HT1080 (cell line): Measurements from ENCODE around the gene FBXL14. TPM values are rescaled to one million over a fixed set of nuclear protein-coding genes. Genes with fewer than 3 reads are reported as not detected.
A peak's percentile ranks its signal among the peaks of the same experiment; 100 is the strongest.
"Not testable (repeated sequence)": the region's sequence is repeated elsewhere in the genome, so short reads cannot be mapped to it uniquely, and the experiment has no call there.

Experiments
- DNase-seq: peaks from one replicate; pipeline ENCODE4 v3.0.0-alpha.2; 2015; ENCODE audit warnings: low read depth
- total RNA-seq: library from RNA; depleted of rRNA; stranded (reverse); fragments of >200 nt; shearing (Covaris generic); gene quantifications from 2 replicates; pipeline ENCODE4 v1.2.3, GENCODE V29; 2014

The FBXL14 gene
- total RNA-seq, 1 experiment from 2014 or later, result 30.2 TPM

GRCh38 chr12:1620092-1620491 lies 25.7 kb upstream of the FBXL14 start:
- DNase-seq, result no peak

GRCh38 chr12:1619587-1619986 lies 25.2 kb upstream of the FBXL14 start:
- peak; percentile 46 for DNase-seq

- DNase-seq, result no peak
Measured at GRCh38 chr12:1619159-1619558, 24.8 kb upstream of the FBXL14 start.

GRCh38 chr12:1618489-1618888 lies 24.1 kb upstream of the FBXL14 start:
- no peak for DNase-seq

DNA sequence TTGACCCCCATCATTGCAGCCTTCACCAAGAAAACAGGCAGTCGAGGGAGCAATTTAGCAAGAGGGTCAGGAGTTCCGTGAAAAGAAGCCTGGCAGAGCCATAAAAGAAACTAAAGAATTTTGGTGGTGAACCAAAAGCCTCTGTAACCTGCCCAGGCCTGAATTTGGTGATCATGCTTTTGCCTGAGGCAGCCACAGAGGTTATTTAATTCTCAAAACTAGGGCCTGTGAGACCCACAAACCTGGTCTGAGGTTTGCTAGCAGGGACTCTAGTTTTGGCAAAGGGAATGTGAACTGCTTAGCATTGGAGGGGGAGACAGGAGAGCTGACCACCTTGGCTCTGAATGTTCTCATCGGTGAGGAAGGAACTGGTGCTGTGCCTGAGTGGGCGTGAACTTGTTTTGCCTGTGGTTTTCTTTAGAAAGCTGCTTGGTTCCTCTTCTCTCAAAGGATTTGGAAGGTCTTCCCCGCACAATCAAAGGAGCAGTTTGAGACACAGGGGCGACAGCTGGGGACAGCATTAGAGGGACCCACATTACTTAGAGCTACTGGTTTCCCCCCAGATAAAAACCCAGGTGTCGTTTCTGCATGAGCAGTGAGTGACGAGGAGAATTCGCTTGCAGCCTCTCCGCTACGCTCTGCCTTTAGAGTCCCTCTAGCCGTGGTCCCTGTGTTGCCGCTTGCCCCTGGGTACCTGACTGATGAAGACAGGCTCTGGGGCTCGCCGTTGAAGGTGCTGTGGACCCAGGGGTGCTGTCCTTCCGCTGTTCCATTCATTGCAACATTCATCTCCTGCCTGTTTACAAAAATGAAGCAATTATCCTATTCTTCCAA lies 22.1 kb upstream of the FBXL14 start:
- DNase-seq, result no peak

GRCh38 chr12:1614360-1614759 lies 20.0 kb upstream of the FBXL14 start:
- DNase-seq, result no peak

DNA sequence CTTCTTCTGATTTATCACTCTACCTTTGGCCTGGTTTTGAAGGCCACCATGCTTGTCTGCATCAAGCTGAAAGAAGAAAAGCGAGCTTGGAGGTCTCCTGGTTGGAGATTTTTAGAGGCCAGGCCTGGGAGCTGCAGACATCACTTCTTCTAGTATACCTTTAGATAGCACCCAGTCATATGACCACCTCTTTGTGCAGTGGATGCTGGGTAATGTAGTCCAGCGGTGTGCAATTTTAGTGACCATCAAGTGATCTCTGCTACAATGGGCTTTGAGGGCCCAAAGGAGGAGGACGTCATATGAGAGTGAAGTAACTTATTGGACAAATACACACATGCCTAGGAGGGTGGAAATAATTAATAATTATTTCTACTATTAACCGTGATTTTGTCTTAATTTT lies 19.5 kb upstream of the FBXL14 start:
- no peak for DNase-seq

GRCh38 chr12:1611803-1612572 lies 17.6 kb upstream of the FBXL14 start:
- peak; percentile 91 for DNase-seq

DNA sequence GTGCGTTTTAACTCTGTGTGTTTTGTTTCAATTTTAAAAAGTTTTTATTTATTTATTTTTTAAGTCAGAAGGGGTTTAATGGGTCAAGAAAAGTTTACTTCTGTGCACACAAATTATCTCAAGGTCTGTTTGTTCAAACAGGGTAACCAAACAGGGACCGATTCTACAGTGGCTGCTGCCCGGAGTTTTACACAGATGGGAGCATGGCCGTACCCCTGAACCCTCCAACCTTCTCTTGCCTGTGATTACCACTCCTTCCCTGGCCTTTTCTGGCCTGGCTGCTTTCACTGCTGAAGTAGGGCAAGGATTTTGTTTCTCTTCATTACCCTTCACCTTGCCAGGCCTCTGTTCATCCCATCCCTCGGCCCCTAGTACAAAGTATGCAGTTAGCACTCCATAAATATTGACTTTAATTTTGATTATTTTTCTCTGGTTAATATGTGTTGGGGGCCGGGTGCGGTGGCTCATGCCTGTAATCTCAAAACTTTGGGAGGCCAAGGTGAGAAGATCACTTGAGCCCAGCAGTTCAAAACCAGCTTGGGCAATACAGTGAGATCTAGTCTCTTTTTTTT lies 15.8 kb upstream of the FBXL14 start:
- no peak for DNase-seq

- DNase-seq, result no peak
Measured at GRCh38 chr12:1608713-1609119, 14.3 kb upstream of the FBXL14 start.

DNA sequence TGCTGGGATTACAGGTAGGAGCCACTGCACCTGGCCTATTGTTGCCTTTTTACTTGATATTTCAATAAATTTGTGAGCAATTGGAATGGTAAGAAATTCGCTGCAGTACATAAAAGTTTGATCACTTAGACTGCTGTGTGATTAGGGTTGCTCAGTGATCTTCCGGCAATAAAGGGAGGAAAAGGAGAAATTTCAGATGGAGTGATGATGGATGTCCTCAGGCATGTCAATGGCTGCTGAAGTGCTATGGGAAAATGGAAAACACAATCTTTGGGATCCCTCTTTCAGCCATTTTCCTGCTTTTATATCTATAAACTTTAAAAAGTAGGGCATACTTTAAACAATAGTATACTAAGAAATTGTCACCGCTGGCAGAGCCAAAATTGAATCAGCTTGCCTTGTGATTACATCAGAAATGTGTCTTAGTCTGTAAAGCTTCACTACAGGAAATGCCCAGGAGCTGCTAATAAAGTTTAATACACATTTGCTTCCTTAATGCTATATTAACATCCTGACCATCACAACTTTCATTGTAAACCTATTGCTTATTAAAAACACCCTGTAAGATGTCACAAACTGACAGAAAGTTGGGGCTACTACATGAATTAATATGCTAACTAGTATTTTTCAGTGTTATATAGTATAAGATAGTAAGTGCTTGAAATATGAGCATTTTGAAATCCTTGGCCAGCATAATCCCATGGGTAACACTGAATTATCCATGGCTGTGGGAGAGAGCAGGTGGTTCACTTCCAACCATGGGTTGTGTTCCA lies 13.7 kb upstream of the FBXL14 start:
- DNase-seq, result no peak

- peak; percentile 77 for DNase-seq
Measured at GRCh38 chr12:1606021-1606622, 11.7 kb upstream of the FBXL14 start.

DNA sequence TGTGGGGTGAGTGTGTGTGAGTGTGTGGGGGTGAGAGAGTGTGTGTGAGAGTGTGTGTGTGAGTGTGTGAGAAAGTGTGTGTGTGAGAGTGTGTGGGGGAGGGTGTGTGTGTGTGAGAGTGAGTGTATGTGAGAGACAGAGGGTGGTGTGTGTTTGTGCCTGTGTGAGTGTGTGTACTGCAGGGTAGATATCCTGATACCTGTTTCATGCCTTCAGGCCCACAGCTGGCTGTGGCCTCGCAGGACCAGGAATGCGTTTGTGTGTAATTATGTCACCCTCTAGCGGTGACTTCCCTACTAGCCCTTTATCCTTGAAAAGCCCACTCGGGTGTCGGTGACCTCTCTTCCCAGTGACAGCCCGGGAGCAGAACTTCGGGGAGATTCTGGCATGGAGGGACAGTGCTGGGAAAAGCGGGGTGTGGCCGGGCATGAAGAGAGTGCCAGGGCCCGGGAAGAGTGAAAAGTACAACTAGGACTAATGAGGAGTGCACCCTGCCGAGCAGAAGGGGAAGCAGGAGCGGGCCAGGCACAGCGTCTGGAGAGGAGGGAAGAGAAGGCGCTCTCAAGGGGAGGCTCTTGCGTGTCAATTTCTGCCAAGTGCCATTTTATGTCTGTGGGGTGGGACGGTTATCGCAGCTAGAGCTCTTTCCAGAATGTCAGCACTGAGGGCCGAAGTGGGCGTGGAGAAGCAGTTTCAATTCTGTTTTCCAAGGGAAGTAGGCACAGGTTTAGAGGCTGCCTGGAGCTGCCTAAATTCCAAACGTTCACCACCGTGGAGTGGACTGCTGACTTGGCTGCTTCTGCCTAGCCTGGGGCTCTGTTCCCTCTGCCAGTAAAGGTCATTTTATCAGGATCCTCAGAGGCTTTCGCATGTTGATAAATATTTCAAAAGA lies 11.0 kb upstream of the FBXL14 start:
- DNase-seq, result peak; percentile 78

DNA sequence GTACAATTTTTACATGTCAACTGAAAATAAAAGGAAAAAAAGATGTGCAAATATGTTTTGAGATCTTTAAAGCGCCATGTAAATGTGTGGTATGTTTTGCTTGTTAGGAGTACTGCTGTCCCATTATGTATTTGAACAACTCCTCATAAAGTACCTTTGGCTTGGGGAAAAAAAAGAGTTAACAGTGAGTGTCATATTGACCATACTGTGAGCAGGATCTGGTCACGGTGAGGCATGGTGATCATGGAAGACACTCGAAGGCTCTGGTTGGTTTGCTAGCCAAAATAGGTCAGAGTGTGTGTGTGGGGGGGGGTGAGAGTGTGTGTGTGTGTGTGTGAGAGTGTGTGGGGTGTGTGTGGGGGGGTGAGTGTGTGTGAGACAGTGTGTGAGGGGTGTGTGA lies 10.1 kb upstream of the FBXL14 start:
- no peak for DNase-seq

- DNase-seq, result no peak
Measured at GRCh38 chr12:1603269-1603993, 9.1 kb upstream of the FBXL14 start.

DNA sequence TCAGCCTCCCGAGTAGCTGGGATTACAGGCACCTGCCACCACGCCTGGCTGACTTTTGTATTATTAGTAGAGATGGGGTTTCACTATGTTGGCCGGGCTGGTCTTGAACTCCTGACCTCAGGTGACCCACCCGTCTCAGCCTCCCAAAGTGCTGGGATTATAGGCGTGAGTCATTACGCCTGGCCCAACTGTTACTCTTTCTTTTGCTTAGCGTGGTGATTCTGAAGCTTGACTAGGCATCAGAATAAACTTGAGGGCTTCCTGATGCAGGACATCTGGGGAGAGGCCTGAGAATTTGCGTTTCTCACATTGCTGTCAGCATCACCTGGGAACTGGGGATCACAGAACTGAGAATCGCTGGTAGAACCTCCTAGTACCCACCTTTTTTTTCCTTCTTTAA lies 8.3 kb upstream of the FBXL14 start:
- DNase-seq, result not testable (repeated sequence)

DNA sequence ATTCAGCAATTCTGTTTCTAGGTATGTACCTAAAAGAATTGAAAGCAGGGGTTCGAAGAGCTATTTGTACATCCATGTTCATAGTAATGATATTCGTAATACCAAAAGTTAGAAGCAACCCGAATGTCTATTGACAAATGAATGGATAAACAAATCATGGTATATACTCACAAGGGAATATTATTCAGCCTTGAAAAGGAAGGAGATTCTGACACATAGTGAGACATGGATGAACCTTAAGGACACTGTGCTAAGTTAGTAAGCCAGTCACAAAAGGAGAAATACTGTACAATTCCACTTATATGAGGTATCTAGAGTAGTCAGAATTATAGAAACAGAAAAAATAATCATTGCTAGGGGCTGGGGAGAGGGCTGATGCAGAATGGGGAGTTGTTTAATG lies 4.4 kb upstream of the FBXL14 start:
- no peak for DNase-seq

DNA sequence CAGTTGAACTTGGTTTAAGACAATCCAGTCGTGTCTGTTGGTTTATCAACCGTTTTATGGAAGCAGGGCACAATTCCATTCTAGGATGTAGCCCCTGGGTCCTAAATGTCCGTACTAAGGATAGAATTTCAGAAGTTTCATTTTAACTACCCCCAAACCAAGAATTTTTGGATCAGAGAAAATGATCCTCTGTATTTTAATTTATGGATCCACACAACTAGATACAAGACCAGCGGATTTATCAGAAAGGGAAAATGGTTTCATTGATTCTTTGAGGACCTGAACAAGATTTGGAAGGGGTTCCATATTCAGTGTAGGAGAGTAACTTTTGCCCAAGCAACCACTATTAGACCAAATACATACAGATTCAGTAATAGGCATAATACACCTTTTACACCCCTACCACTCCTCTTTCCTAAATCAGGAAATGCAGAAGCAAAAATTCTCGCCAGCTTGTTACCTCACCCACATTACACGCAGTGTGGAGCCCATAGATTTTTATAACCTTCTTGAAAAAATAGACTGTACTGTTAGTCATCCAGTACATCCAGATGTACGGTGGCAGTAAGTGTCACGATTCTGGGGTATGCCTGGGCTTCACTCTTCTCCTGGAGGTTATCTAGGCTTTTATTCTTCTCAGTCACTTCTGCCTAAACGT lies 1.4 kb upstream of the FBXL14 start:
- no peak for DNase-seq

- DNase-seq, result no peak
Measured at GRCh38 chr12:1595026-1595561, 713 bp upstream of the FBXL14 start.
